Esophagus muscularis mucosa (tissue), 4 donors: ENCODE data around the gene CARNS1. TPM values are rescaled to one million over a fixed set of nuclear protein-coding genes. Genes with fewer than 3 reads are reported as not detected.

Experiments
- DNase-seq: peaks from one replicate; pipeline ENCODE4 v3.0.0-alpha.2; 2017; ENCODE audit errors: extremely low spot score
- H3K27ac ChIP-seq, 4 donors: fragments of 200-600 bp; sonication (generic); replicated peaks in 1 of 4; 1 replicate in 3 of 4; 2 replicates in 1 of 4; pipeline ENCODE4 v1.5.1; 2016 to 2019; ENCODE audit warnings: mild to moderate bottlenecking in 1 of 4
- H3K27me3 ChIP-seq, 4 donors: fragments of 200-600 bp; sonication (generic); one replicate each; pipeline versions ENCODE4 v1.5.1 to v1.6.0; 2016 to 2019
- H3K36me3 ChIP-seq, 4 donors: fragments of 200-600 bp; sonication (generic); one replicate each; pipeline ENCODE4 v1.5.1; 2016 to 2019
- H3K4me1 ChIP-seq, 4 donors: fragments of 200-600 bp; sonication (generic); one replicate each; pipeline ENCODE4 v1.5.1; 2016 to 2019
- H3K4me3 ChIP-seq, 4 donors: fragments of 200-600 bp; sonication (generic); 1 replicate in 2 of 4; 2 replicates in 2 of 4; pipeline ENCODE4 v1.5.1; 2016 to 2019; ENCODE audit warnings: mild to moderate bottlenecking in 4 of 4, moderate library complexity in 1 of 4
- H3K9me3 ChIP-seq, 4 donors: fragments of 200-600 bp; sonication (generic); 1 replicate in 3 of 4; 2 replicates in 1 of 4; pipeline ENCODE4 v1.5.1; 2016 to 2019
- CTCF ChIP-seq, 3 experiments: fragments of 200-600 bp in 2 of 3; fragments of 450-650 bp in 1 of 3; sonication (generic) in 2 of 3; IDR thresholded peaks; one replicate each; pipeline ENCODE4 v1.5.1; 2017 to 2019; ENCODE audit warnings: antibody characterized with exemption in 3 of 3, mild to moderate bottlenecking in 2 of 3, moderate library complexity in 1 of 3
- EP300 ChIP-seq: sonication (generic); formaldehyde crosslinking; IDR thresholded peaks from one replicate; pipeline ENCODE4 v1.6.1; 2017; ENCODE audit warnings: antibody characterized with exemption
- POLR2A ChIP-seq: fragments of 450-650 bp; IDR thresholded peaks from one replicate; pipeline ENCODE4 v1.6.1; 2017; ENCODE audit warnings: antibody characterized with exemption, moderate library complexity, mild to moderate bottlenecking, low read depth
- POLR2AphosphoS5 ChIP-seq, 2 donors: sonication (generic); formaldehyde crosslinking; IDR thresholded peaks; one replicate each; pipeline ENCODE4 v1.6.1; 2017; ENCODE audit warnings: antibody characterized with exemption in 2 of 2
- WGBS: methylation state at CpG from one replicate; pipeline ENCODE4 v1.1.5; 2018; 5-methylcytosine and 5-hydroxymethylcytosine counted together
- intact Hi-C: fragments of 100-400 bp; cut with DNase I; formaldehyde crosslinking; loops from one replicate; pipeline ENCODE4 v1.15.1; 2023
- total RNA-seq, 4 donors: library from RNA; depleted of rRNA; stranded (reverse); fragments of >200 nt; gene quantifications; one replicate each; pipeline versions ENCODE4 v1.1.0 to v1.2.1, GENCODE V29; 2016

The CARNS1 gene
- total RNA-seq, 4 donors from 2014 or later: 0.83 to 1.9 (median 1.2) TPM

DNA sequence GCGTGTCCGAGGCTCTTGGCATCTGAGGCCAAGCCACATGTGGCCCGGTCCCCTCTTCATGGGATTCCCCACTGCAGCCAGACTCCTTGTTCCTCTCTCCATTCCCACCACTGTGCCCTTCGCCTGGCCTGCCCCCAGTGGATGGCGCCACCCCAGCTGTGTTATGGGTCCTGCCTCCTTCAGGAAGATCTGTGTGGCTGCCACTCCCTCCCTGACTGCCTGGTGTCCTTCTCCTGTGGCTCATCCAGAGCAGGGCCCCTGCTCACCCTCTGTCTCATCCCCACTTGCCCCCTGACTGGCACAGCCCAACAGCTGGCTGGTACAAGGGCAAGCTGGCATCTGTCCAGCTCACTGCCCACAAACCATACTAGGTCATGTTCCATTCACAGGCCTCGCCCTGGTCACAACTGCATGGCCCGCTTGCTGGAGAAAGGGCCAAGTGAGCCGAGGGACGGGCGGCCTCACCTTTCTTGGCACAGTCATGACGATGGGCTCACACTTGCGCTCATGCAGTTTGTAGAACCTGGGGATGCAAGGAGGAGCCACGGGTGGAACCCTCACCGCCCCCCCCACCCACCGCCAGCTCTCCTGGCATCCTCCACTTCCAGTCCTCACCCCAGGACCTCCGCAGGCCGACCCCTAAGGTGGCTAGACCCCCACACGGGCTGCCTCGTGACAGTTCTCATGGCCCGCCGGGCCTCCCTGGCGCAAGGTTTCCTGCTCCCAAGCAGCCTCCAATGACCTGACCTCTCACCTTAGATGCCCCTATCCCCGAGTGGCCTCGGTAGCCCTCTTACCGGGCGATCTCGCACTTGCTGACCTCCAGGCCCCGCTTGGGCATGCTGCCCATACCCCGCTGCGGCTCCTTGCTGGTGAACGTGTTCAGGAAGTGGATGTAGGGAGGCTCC is 24.1 kb downstream of the CARNS1 start:
- no peak for DNase-seq
- H3K27ac ChIP-seq: peak overlapping the region; percentile 45 to 61 (median 58)
- H3K36me3 ChIP-seq: peaks cover 16 to 69% (median 60%) of the 10 kb centered on the region in 4 donors
- TF ChIP-seq EP300: no peak
- TF ChIP-seq POLR2AphosphoS5 (IDR thresholded peaks at IDR 0.05): no peak
- TF ChIP-seq POLR2A: no peak
- no peak for TF ChIP-seq CTCF (IDR thresholded peaks at IDR 0.05)
- H3K27me3 ChIP-seq: no peaks in the 10 kb centered on the region
- intact Hi-C loops: no loop called here
- peaks cover 24 to 78% (median 59%) of the 10 kb centered on the region in 4 donors for H3K4me1 ChIP-seq
- no peak overlapping the region for H3K4me3 ChIP-seq
- WGBS: 49% methylated on average over 9 of the region's 31 CpGs
- no peaks in the 10 kb centered on the region for H3K9me3 ChIP-seq

DNA sequence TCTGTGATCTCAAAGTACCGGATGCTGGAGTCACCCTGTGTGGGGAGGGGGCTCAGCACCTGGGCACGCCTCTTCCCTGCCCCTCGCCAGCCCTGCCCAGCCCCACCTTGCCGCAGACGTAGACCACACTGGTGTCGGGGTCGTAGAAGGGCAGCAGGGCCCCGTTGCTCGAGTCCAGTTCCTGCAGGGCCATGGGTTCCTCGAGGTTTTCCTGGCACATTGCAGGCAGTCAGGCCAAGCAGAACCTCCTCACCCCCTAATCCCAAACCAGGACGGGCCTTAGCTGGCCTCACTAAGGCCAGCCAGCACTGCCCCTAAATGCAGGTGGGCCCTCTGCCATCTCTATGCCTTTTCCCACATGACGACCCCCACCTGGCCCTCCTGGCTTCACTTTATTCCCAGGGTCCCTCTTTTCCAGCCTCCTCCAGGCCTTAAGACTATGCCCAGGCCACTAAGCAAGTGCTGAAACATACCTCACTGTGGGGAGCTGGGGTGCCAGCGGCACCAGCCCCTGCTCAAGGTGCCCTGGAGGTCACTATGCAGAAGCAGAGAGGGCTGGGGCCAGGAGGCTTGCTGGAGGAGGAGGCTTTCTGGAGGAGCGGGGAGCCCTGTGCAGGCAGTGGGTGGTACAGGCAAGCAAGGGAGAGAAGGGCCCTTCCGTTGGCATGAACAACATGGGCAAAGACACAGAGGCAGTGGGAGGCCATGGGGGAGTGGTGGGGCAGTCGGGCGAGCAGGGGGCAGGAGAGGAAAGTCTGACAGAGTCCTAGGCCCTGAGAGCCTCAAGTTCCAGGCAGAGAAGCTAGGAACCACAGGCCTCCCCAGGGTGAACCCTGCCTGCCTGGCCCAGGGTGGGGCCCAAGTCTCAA is 25.0 kb downstream of the CARNS1 start:
- peaks cover 24 to 77% (median 65%) of the 10 kb centered on the region in 4 donors for H3K4me1 ChIP-seq
- H3K27ac ChIP-seq: peak overlapping the region; percentile 45 to 61 (median 58)

DNA sequence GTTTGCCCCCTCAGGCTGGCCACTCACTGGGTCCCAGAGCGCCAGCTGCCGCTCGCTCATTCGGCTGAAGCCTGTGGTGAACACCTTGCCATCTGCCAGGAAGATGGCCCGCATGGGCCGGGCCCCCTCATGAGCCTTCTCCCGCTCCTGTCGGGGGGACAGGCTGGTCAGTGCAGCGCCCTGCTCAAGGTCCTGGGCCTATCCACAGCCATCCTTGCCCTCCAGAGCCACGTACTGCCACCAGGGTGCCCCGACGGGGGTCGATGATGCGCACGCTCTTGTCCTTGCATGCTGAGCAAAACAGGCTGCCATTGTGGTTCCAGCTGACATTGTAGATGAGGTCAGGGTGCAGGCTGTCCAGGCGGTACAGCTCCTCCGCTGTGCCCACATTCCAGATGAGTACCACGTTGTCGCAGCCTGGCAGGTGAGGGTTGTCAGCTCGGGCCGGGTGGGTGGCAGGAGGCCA is 25.7 kb downstream of the CARNS1 start:
- peak overlapping the region in 3 of 4 donors; percentile 45 to 61 (median 59) for H3K27ac ChIP-seq
- peaks cover 0 to 53% (median 45%) of the 10 kb centered on the region in 4 donors for H3K36me3 ChIP-seq
- WGBS: 87% methylated on average over 5 of the region's 21 CpGs
- H3K9me3 ChIP-seq: no peaks in the 10 kb centered on the region
- no peak for DNase-seq
- peaks cover 24 to 70% (median 62%) of the 10 kb centered on the region in 4 donors for H3K4me1 ChIP-seq
- TF ChIP-seq POLR2A: no peak
- TF ChIP-seq CTCF (IDR thresholded peaks at IDR 0.05): no peak
- no peak for TF ChIP-seq POLR2AphosphoS5 (IDR thresholded peaks at IDR 0.05)
- TF ChIP-seq EP300: no peak
- intact Hi-C loops: no loop called here
- H3K4me3 ChIP-seq: no peak overlapping the region
- no peaks in the 10 kb centered on the region for H3K27me3 ChIP-seq

More for the DNA sequence above, 25.0 kb downstream of the CARNS1 start:
- intact Hi-C loops: no loop called here
- Histone ChIP-seq H3K27me3 (no peaks in the 10 kb centered on the region), H3K36me3 (peaks cover 7 to 60% (median 52%) of the 10 kb centered on the region in 4 donors), H3K4me3 (no peak overlapping the region), H3K9me3 (no peaks in the 10 kb centered on the region)
- TF ChIP-seq POLR2A (no peak), EP300 (no peak), CTCF (IDR thresholded peaks at IDR 0.05) (no peak), POLR2AphosphoS5 (IDR thresholded peaks at IDR 0.05) (no peak)
- WGBS: 80% methylated on average over 7 of the region's 17 CpGs
- DNase-seq: no peak

GRCh38 chr11:67441731-67442351 is 26.4 kb downstream of the CARNS1 start:
- Histone ChIP-seq H3K9me3 (no peaks in the 10 kb centered on the region), H3K4me3 (peak overlapping the region in 1 of 4 donors; percentile 74), H3K36me3 (peaks cover 0 to 49% (median 43%) of the 10 kb centered on the region in 4 donors), H3K27ac (peak overlapping the region in 3 of 4 donors; percentile 96 to 98 (median 97)), H3K27me3 (no peaks in the 10 kb centered on the region), H3K4me1 (peaks cover 24 to 63% (median 55%) of the 10 kb centered on the region in 4 donors)
- DNase-seq: no peak
- TF ChIP-seq CTCF (IDR thresholded peaks at IDR 0.05) (no peak), POLR2A (no peak), POLR2AphosphoS5 (IDR thresholded peaks at IDR 0.05) (no peak), EP300 (no peak)
- intact Hi-C loops: no loop called here
- WGBS: 85% methylated on average over 15 of the region's 28 CpGs
